Measurements from ENCODE around the gene CFAP92. TPM values are rescaled to one million over a fixed set of nuclear protein-coding genes. Genes with fewer than 3 reads are reported as not detected.
"Not testable (repeated sequence)": the region's sequence is repeated elsewhere in the genome, so short reads cannot be mapped to it uniquely, and the experiment has no call there.

CFAP92 gene
- polyA plus RNA-seq, 2 donors = 0.59 to 0.66 TPM

- WGBS, 2 donors = 75 to 78% methylated on average over 9 of the region's 9 CpGs
- H3K27ac ChIP-seq (ENCODE audit: low read depth in 2 of 2, low read length in 1 of 2) = peak overlapping the region in 1 of 2 donors; percentile 38
- no peak overlapping the region for H3K4me3 ChIP-seq (ENCODE audit: low read depth in 1 of 2, low read length in 2 of 2)
- peaks cover 0 to 2% of the 10 kb centered on the region in 2 donors for H3K27me3 ChIP-seq (ENCODE audit: control insufficient read depth in 1 of 2, insufficient read depth in 2 of 2, low read length in 2 of 2)
- H3K36me3 ChIP-seq (ENCODE audit: control insufficient read depth in 2 of 2, insufficient read depth in 2 of 2, low read length in 1 of 2) = no peaks in the 10 kb centered on the region
- peaks cover 0 to 2% of the 10 kb centered on the region in 2 donors for H3K9me3 ChIP-seq (ENCODE audit: control insufficient read depth in 2 of 2, insufficient read depth in 1 of 2, low read depth in 1 of 2, low read length in 1 of 2)
- H3K4me1 ChIP-seq (ENCODE audit: control insufficient read depth in 2 of 2, insufficient read depth in 2 of 2, low read length in 1 of 2) = peaks cover 0 to 5% of the 10 kb centered on the region in 2 donors
Measured at GRCh38 chr3:128933213-128933921, 60.5 kb downstream of the CFAP92 start.

- Histone ChIP-seq H3K9me3 (ENCODE audit: control insufficient read depth in 2 of 2, insufficient read depth in 1 of 2, low read depth in 1 of 2, low read length in 1 of 2) (peaks cover 0 to 2% of the 10 kb centered on the region in 2 donors), H3K4me3 (ENCODE audit: low read depth in 1 of 2, low read length in 2 of 2) (no peak overlapping the region), H3K4me1 (ENCODE audit: control insufficient read depth in 2 of 2, insufficient read depth in 2 of 2, low read length in 1 of 2) (peaks cover 0 to 5% of the 10 kb centered on the region in 2 donors), H3K27me3 (ENCODE audit: control insufficient read depth in 1 of 2, insufficient read depth in 2 of 2, low read length in 2 of 2) (peaks cover 0 to 2% of the 10 kb centered on the region in 2 donors), H3K27ac (ENCODE audit: low read depth in 2 of 2, low read length in 1 of 2) (peak overlapping the region in 1 of 2 donors; percentile 58), H3K36me3 (ENCODE audit: control insufficient read depth in 2 of 2, insufficient read depth in 2 of 2, low read length in 1 of 2) (no peaks in the 10 kb centered on the region)
- WGBS, 2 donors = 72 to 75% methylated on average over 12 of the region's 12 CpGs
Measured at GRCh38 chr3:128932516-128933212, 61.2 kb downstream of the CFAP92 start.

- Histone ChIP-seq H3K4me3 (ENCODE audit: low read depth in 1 of 2, low read length in 2 of 2) (no peak overlapping the region), H3K9me3 (ENCODE audit: control insufficient read depth in 2 of 2, insufficient read depth in 1 of 2, low read depth in 1 of 2, low read length in 1 of 2) (peaks cover 0 to 2% of the 10 kb centered on the region in 2 donors), H3K4me1 (ENCODE audit: control insufficient read depth in 2 of 2, insufficient read depth in 2 of 2, low read length in 1 of 2) (peaks cover 0 to 5% of the 10 kb centered on the region in 2 donors), H3K27me3 (ENCODE audit: control insufficient read depth in 1 of 2, insufficient read depth in 2 of 2, low read length in 2 of 2) (peaks cover 0 to 2% of the 10 kb centered on the region in 2 donors), H3K36me3 (ENCODE audit: control insufficient read depth in 2 of 2, insufficient read depth in 2 of 2, low read length in 1 of 2) (no peaks in the 10 kb centered on the region), H3K27ac (ENCODE audit: low read depth in 2 of 2, low read length in 1 of 2) (no peak overlapping the region)
- WGBS, 2 donors = 87 to 88% methylated on average over 10 of the region's 10 CpGs
Measured at GRCh38 chr3:128931046-128931445, 62.8 kb downstream of the CFAP92 start.

GRCh38 chr3:128929364-128929763 is 64.5 kb downstream of the CFAP92 start:
- Histone ChIP-seq H3K4me3 (ENCODE audit: low read depth in 1 of 2, low read length in 2 of 2) (no peak overlapping the region), H3K4me1 (ENCODE audit: control insufficient read depth in 2 of 2, insufficient read depth in 2 of 2, low read length in 1 of 2) (peaks cover 0 to 5% of the 10 kb centered on the region in 2 donors), H3K27me3 (ENCODE audit: control insufficient read depth in 1 of 2, insufficient read depth in 2 of 2, low read length in 2 of 2) (peaks cover 0 to 2% of the 10 kb centered on the region in 2 donors), H3K36me3 (ENCODE audit: control insufficient read depth in 2 of 2, insufficient read depth in 2 of 2, low read length in 1 of 2) (no peaks in the 10 kb centered on the region), H3K27ac (ENCODE audit: low read depth in 2 of 2, low read length in 1 of 2) (no peak overlapping the region), H3K9me3 (ENCODE audit: control insufficient read depth in 2 of 2, insufficient read depth in 1 of 2, low read depth in 1 of 2, low read length in 1 of 2) (peaks cover 0 to 5% of the 10 kb centered on the region in 2 donors)
- WGBS, 2 donors = 86 to 90% methylated on average over 3 of the region's 3 CpGs

- H3K36me3 ChIP-seq (ENCODE audit: control insufficient read depth in 2 of 2, insufficient read depth in 2 of 2, low read length in 1 of 2); H3K4me1 ChIP-seq (ENCODE audit: control insufficient read depth in 2 of 2, insufficient read depth in 2 of 2, low read length in 1 of 2); H3K4me3 ChIP-seq (ENCODE audit: low read depth in 1 of 2, low read length in 2 of 2); H3K27me3 ChIP-seq (ENCODE audit: control insufficient read depth in 1 of 2, insufficient read depth in 2 of 2, low read length in 2 of 2); H3K27ac ChIP-seq (ENCODE audit: low read depth in 2 of 2, low read length in 1 of 2); H3K9me3 ChIP-seq (ENCODE audit: control insufficient read depth in 2 of 2, insufficient read depth in 1 of 2, low read depth in 1 of 2, low read length in 1 of 2): not testable (repeated sequence)
- WGBS, 2 donors = 86 to 91% methylated on average over 6 of the region's 6 CpGs
Measured at GRCh38 chr3:128923986-128924385, 69.9 kb downstream of the CFAP92 start.

- H3K36me3 ChIP-seq (ENCODE audit: control insufficient read depth in 2 of 2, insufficient read depth in 2 of 2, low read length in 1 of 2) = no peaks in the 10 kb centered on the region
- H3K27me3 ChIP-seq (ENCODE audit: control insufficient read depth in 1 of 2, insufficient read depth in 2 of 2, low read length in 2 of 2) = no peaks in the 10 kb centered on the region
- no peak overlapping the region for H3K4me3 ChIP-seq (ENCODE audit: low read depth in 1 of 2, low read length in 2 of 2)
- H3K4me1 ChIP-seq (ENCODE audit: control insufficient read depth in 2 of 2, insufficient read depth in 2 of 2, low read length in 1 of 2) = no peaks in the 10 kb centered on the region
- 70 to 78% methylated on average over 2 of the region's 2 CpGs for WGBS, 2 donors
- H3K9me3 ChIP-seq (ENCODE audit: control insufficient read depth in 2 of 2, insufficient read depth in 1 of 2, low read depth in 1 of 2, low read length in 1 of 2) = peaks cover 0 to 5% of the 10 kb centered on the region in 2 donors
- no peak overlapping the region for H3K27ac ChIP-seq (ENCODE audit: low read depth in 2 of 2, low read length in 1 of 2)
Measured at GRCh38 chr3:128923576-128923975, 70.3 kb downstream of the CFAP92 start.

GRCh38 chr3:128922804-128923459 is 70.9 kb downstream of the CFAP92 start:
- no peak overlapping the region for H3K4me3 ChIP-seq (ENCODE audit: low read depth in 1 of 2, low read length in 2 of 2)
- peaks cover 0 to 5% of the 10 kb centered on the region in 2 donors for H3K9me3 ChIP-seq (ENCODE audit: control insufficient read depth in 2 of 2, insufficient read depth in 1 of 2, low read depth in 1 of 2, low read length in 1 of 2)
- no peak overlapping the region for H3K27ac ChIP-seq (ENCODE audit: low read depth in 2 of 2, low read length in 1 of 2)
- no peaks in the 10 kb centered on the region for H3K36me3 ChIP-seq (ENCODE audit: control insufficient read depth in 2 of 2, insufficient read depth in 2 of 2, low read length in 1 of 2)
- H3K27me3 ChIP-seq (ENCODE audit: control insufficient read depth in 1 of 2, insufficient read depth in 2 of 2, low read length in 2 of 2) = no peaks in the 10 kb centered on the region
- 71 to 74% methylated on average over 10 of the region's 10 CpGs for WGBS, 2 donors
- no peaks in the 10 kb centered on the region for H3K4me1 ChIP-seq (ENCODE audit: control insufficient read depth in 2 of 2, insufficient read depth in 2 of 2, low read length in 1 of 2)

- Histone ChIP-seq H3K9me3 (ENCODE audit: control insufficient read depth in 2 of 2, insufficient read depth in 1 of 2, low read depth in 1 of 2, low read length in 1 of 2) (peaks cover 0 to 3% of the 10 kb centered on the region in 2 donors), H3K4me3 (ENCODE audit: low read depth in 1 of 2, low read length in 2 of 2) (no peak overlapping the region), H3K27me3 (ENCODE audit: control insufficient read depth in 1 of 2, insufficient read depth in 2 of 2, low read length in 2 of 2) (no peaks in the 10 kb centered on the region), H3K27ac (ENCODE audit: low read depth in 2 of 2, low read length in 1 of 2) (no peak overlapping the region), H3K4me1 (ENCODE audit: control insufficient read depth in 2 of 2, insufficient read depth in 2 of 2, low read length in 1 of 2) (no peaks in the 10 kb centered on the region), H3K36me3 (ENCODE audit: control insufficient read depth in 2 of 2, insufficient read depth in 2 of 2, low read length in 1 of 2) (peaks cover 2 to 4% of the 10 kb centered on the region in 2 donors)
- WGBS, 2 donors = 100% methylated on average over 1 of the region's 1 CpG
Measured at GRCh38 chr3:128919988-128920387, 73.9 kb downstream of the CFAP92 start.

- Histone ChIP-seq H3K4me3 (ENCODE audit: low read depth in 1 of 2, low read length in 2 of 2) (no peak overlapping the region), H3K4me1 (ENCODE audit: control insufficient read depth in 2 of 2, insufficient read depth in 2 of 2, low read length in 1 of 2) (no peaks in the 10 kb centered on the region), H3K27ac (ENCODE audit: low read depth in 2 of 2, low read length in 1 of 2) (no peak overlapping the region), H3K9me3 (ENCODE audit: control insufficient read depth in 2 of 2, insufficient read depth in 1 of 2, low read depth in 1 of 2, low read length in 1 of 2) (no peaks in the 10 kb centered on the region), H3K27me3 (ENCODE audit: control insufficient read depth in 1 of 2, insufficient read depth in 2 of 2, low read length in 2 of 2) (no peaks in the 10 kb centered on the region), H3K36me3 (ENCODE audit: control insufficient read depth in 2 of 2, insufficient read depth in 2 of 2, low read length in 1 of 2) (peaks cover 16 to 21% of the 10 kb centered on the region in 2 donors)
- 63 to 69% methylated on average over 2 of the region's 2 CpGs for WGBS, 2 donors
Measured at GRCh38 chr3:128917291-128917690, 76.6 kb downstream of the CFAP92 start.
